B cell (primary cell): ENCODE data around the gene LMO7. TPM values are rescaled to one million over a fixed set of nuclear protein-coding genes. Genes with fewer than 3 reads are reported as not detected.

Experiments
- ATAC-seq: fragments of 200-7000 bp; cut with Tn5 transposase; one replicate; pipeline ENCODE4 v1.10.0; 2021; ENCODE audit warnings: low read depth, mild to moderate bottlenecking, moderate number of reproducible peaks, moderate library complexity
- CTCF ChIA-PET: fragments of 350-600 bp; sonication (Branson Sonifier 250); formaldehyde crosslinking; loops from one replicate; lab custom pipeline; 2021; ENCODE audit warnings: antibody characterized with exemption, inconsistent platforms; lab: Charles Lee
- POLR2A ChIA-PET: fragments of 350-600 bp; sonication (Branson Sonifier 250); formaldehyde crosslinking; loops from one replicate; lab custom pipeline; 2021; ENCODE audit warnings: antibody characterized with exemption; lab: Charles Lee
- DNase-seq: peaks from one replicate; pipeline ENCODE4 v3.0.0; 2013
- H2AFZ ChIP-seq: 2 replicates; pipeline ENCODE4 v1.6.1; 2012; ENCODE audit warnings: mild to moderate bottlenecking, low read depth, low read length; ENCODE audit not compliant: insufficient read depth, poor library complexity, severe bottlenecking
- H3K27ac ChIP-seq, 2 donors: 1 replicate in 1 of 2; 2 replicates in 1 of 2; pipeline ENCODE4 v1.5.1; 2012 to 2013; ENCODE audit warnings: low read length in 2 of 2, mild to moderate bottlenecking in 2 of 2, moderate library complexity in 1 of 2
- H3K27me3 ChIP-seq, 4 experiments: fragments of 200-600 bp in 1 of 4; sonication (generic) in 1 of 4; replicated peaks in 1 of 4; 1 replicate in 2 of 4; 2 replicates in 2 of 4; pipeline versions ENCODE4 v1.6.1 to v1.7.0; 2013 to 2016; ENCODE audit warnings: low read length in 3 of 4, mild to moderate bottlenecking in 2 of 4, mixed read lengths in 1 of 4, moderate library complexity in 1 of 4; ENCODE audit not compliant: insufficient read depth in 4 of 4, control insufficient read depth in 3 of 4; ENCODE audit errors: control extremely low read depth in 1 of 4
- H3K36me3 ChIP-seq, 2 experiments: replicated peaks in 1 of 2; 1 replicate in 1 of 2; 2 replicates in 1 of 2; pipeline versions ENCODE4 v1.6.1 to v1.7.1; 2013; ENCODE audit warnings: low read length in 1 of 2; ENCODE audit not compliant: insufficient read depth in 2 of 2, control insufficient read depth in 1 of 2; ENCODE audit errors: control extremely low read depth in 1 of 2, extremely low read depth in 1 of 2
- H3K4me1 ChIP-seq, 2 donors: fragments of 200-600 bp in 1 of 2; sonication (generic) in 1 of 2; 1 replicate in 1 of 2; 2 replicates in 1 of 2; pipeline versions ENCODE4 v1.5.1 to v1.6.1; 2013 to 2017; ENCODE audit warnings: low read length in 2 of 2; ENCODE audit not compliant: control insufficient read depth in 2 of 2, insufficient read depth in 2 of 2
- H3K4me2 ChIP-seq: replicated peaks from 2 replicates; pipeline ENCODE3; 2012; ENCODE audit warnings: mild to moderate bottlenecking, low read depth, low read length; ENCODE audit not compliant: poor library complexity, severe bottlenecking
- H3K4me3 ChIP-seq, 5 experiments: fragments of 200-600 bp in 1 of 5; sonication (generic) in 1 of 5; 1 replicate in 3 of 5; 2 replicates in 2 of 5; pipeline versions ENCODE4 v1.5.1 to v1.7.0; 2011 to 2016; ENCODE audit warnings: low read length in 4 of 5, mild to moderate bottlenecking in 4 of 5, low read depth in 2 of 5, control low read depth in 1 of 5, moderate library complexity in 1 of 5; ENCODE audit not compliant: insufficient read depth in 1 of 5; ENCODE audit errors: control extremely low read depth in 1 of 5, extremely low read depth in 1 of 5
- H3K79me2 ChIP-seq: fragments of 200-600 bp; sonication (generic); one replicate; pipeline ENCODE4 v1.6.0; 2016; ENCODE audit warnings: low read length; ENCODE audit not compliant: control insufficient read depth, insufficient read depth
- H3K9ac ChIP-seq: fragments of 200-600 bp; sonication (generic); 2 replicates; pipeline ENCODE4 v1.6.1; 2017; ENCODE audit warnings: mild to moderate bottlenecking, low read length, moderate library complexity
- H3K9me3 ChIP-seq, 3 donors: one replicate each; pipeline versions ENCODE4 v1.6.1 to v1.7.1; 2013; ENCODE audit warnings: low read length in 2 of 3; ENCODE audit not compliant: control insufficient read depth in 2 of 3, insufficient read depth in 1 of 3; ENCODE audit errors: control extremely low read depth in 1 of 3
- H4K20me1 ChIP-seq: 2 replicates; pipeline ENCODE4 v1.6.0; 2012; ENCODE audit warnings: mild to moderate bottlenecking, low read length; ENCODE audit not compliant: insufficient read depth, control insufficient read depth, poor library complexity, severe bottlenecking
- H3K27ac Mint-ChIP-seq: one replicate; pipeline ENCODE4 v1.8.0; 2021; ENCODE audit warnings: mixed read lengths
- H3K27me3 Mint-ChIP-seq: one replicate; pipeline ENCODE4 v1.8.0; 2021; ENCODE audit warnings: mixed read lengths
- H3K4me1 Mint-ChIP-seq: one replicate; pipeline ENCODE4 v1.8.0; 2021; ENCODE audit warnings: mixed read lengths
- H3K4me3 Mint-ChIP-seq: one replicate; pipeline ENCODE4 v1.8.0; 2021; ENCODE audit warnings: mixed read lengths
- H3K9me3 Mint-ChIP-seq: one replicate; pipeline ENCODE4 v1.8.0; 2022; ENCODE audit warnings: mixed read lengths; ENCODE audit not compliant: insufficient read depth
- CTCF ChIP-seq: fragments of 200-600 bp; IDR thresholded peaks from one replicate; pipeline ENCODE4 v1.8.0; 2022; ENCODE audit warnings: antibody characterized with exemption, mild to moderate bottlenecking
- EZH2 ChIP-seq: IDR thresholded peaks from 2 replicates; pipeline ENCODE4 v1.6.1; 2012; ENCODE audit warnings: borderline replicate concordance, low read depth, mild to moderate bottlenecking, moderate library complexity, low read length; ENCODE audit not compliant: insufficient read depth, poor library complexity, severe bottlenecking
- WGBS: methylation state at CpG from one replicate; pipeline ENCODE4 v1.1.5; 2013; ENCODE audit warnings: missing lambda C conversion rate; ENCODE audit not compliant: insufficient coverage; 5-methylcytosine and 5-hydroxymethylcytosine counted together
- intact Hi-C: fragments of 100-400 bp; cut with micrococcal nuclease; formaldehyde crosslinking; loops from one replicate; pipeline ENCODE4 v1.10.0; 2022
- polyA plus RNA-seq: library from polyadenylated mRNA; depleted of rRNA; stranded (reverse); fragments of >200 nt; gene quantifications from 2 replicates; pipeline ENCODE4 v1.2.3, GENCODE V29; 2012
- total RNA-seq, 2 donors: library from RNA; stranded (reverse); fragments of 120-200 nt in 1 of 2; gene quantifications; 1 replicate in 1 of 2; 2 replicates in 1 of 2; pipeline versions ENCODE4 v1.2.3 to v1.2.4, GENCODE V29; 2013 to 2022

LMO7 gene
- total and polyA plus RNA-seq, 2 donors (not counting 1 experiment from before 2014, with no cell fraction given): 7.8 to 17.4 TPM

GRCh38 chr13:75670496-75670895 lies 34.4 kb downstream of the LMO7 start:
- H3K4me1 ChIP-seq: no peaks in the 10 kb centered on the region
- intact Hi-C loops: no loop called here
- no peak overlapping the region for H3K27ac ChIP-seq
- no peak for DNase-seq
- H3K4me2 ChIP-seq: no peak overlapping the region
- no peak overlapping the region for H3K9ac ChIP-seq
- H3K79me2 ChIP-seq: no peaks in the 10 kb centered on the region
- Mint-ChIP-seq H3K27me3 (no peaks in the 10 kb centered on the region), H3K27ac (no peak overlapping the region), H3K4me1 (no peaks in the 10 kb centered on the region), H3K9me3 (no peaks in the 10 kb centered on the region), H3K4me3 (no peak overlapping the region)
- H3K36me3 ChIP-seq: no peaks in the 10 kb centered on the region
- H2AFZ ChIP-seq: no peak overlapping the region
- no peak for TF ChIP-seq EZH2
- no peak for TF ChIP-seq CTCF
- ChIA-PET POLR2A (no interaction called here), CTCF (interaction anchor here (1.6 kb wide), 1 partner anchor 25 kb away, joined by 6 read pairs; no protein-coding TSS in a partner anchor)
- no peaks in the 10 kb centered on the region for H3K9me3 ChIP-seq
- ATAC-seq: no peak
- H3K27me3 ChIP-seq: no peaks in the 10 kb centered on the region
- H3K4me3 ChIP-seq: no peak overlapping the region
- no CpG with 5 or more reads among the region's 1 CpG for WGBS
- H4K20me1 ChIP-seq: no peaks in the 10 kb centered on the region

DNA sequence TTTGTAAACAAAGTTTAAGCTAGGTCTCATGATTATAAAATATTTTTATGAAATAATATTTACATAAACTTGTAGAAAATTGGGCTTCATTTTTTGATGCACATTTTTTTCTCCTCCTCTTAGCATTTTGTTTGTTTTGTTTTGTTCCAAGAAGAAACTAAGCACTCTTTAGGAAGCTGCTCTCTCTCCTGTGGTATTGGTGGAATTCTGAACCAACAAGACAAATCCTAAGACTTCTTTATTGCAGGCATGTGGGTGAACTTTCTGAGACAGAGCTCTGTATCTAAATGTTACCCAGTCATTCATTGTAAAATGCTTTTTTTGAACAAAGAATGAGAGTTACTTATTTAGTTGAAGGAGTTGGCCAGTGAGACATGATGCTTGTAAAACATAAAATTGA lies 39.3 kb downstream of the LMO7 start:
- no peaks in the 10 kb centered on the region for H3K36me3 ChIP-seq
- Mint-ChIP-seq H3K4me1 (no peaks in the 10 kb centered on the region), H3K9me3 (no peaks in the 10 kb centered on the region), H3K4me3 (no peak overlapping the region), H3K27ac (no peak overlapping the region), H3K27me3 (no peaks in the 10 kb centered on the region)
- POLR2A ChIA-PET: no interaction called here
- TF ChIP-seq EZH2 (no peak), CTCF (no peak)
- H3K79me2 ChIP-seq: no peaks in the 10 kb centered on the region
- H3K4me3 ChIP-seq: no peak overlapping the region
- CTCF ChIA-PET: no interaction called here
- no peaks in the 10 kb centered on the region for H3K4me1 ChIP-seq
- no peak overlapping the region for H3K4me2 ChIP-seq
- no peak overlapping the region for H3K27ac ChIP-seq
- DNase-seq (no peak), ATAC-seq (no peak)
- intact Hi-C loops: no loop called here
- no peaks in the 10 kb centered on the region for H3K9me3 ChIP-seq
- H4K20me1 ChIP-seq: no peaks in the 10 kb centered on the region
- H3K27me3 ChIP-seq: no peaks in the 10 kb centered on the region
- H3K9ac ChIP-seq: no peak overlapping the region
- no peak overlapping the region for H2AFZ ChIP-seq
